Measurements from ENCODE around the gene CRYBB2.
"Not testable (repeated sequence)": the region's sequence is repeated elsewhere in the genome, so short reads cannot be mapped to it uniquely, and the experiment has no call there.

Gene CRYBB2

DNA sequence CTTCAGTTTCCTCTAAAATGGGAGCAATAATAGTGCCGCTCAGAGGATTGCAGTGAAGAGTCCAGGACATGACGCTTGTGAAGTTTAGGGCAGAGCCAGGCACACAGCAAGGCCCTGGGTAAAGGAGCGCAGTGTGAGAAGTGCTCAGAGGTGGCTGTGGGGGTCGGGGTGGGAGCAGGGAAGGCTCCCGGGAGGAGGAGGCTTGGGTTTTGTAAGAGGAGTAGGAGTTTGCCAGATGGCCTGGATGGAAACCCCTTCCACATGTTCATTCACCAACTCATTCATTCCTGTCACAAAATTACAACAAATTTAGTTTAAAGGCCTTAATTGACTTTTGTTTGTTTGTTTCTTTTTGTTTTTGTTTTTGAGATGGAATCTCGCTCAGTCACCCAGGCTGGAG, 17.0 kb downstream of the CRYBB2 start:
- no peak for DNase-seq

DNA sequence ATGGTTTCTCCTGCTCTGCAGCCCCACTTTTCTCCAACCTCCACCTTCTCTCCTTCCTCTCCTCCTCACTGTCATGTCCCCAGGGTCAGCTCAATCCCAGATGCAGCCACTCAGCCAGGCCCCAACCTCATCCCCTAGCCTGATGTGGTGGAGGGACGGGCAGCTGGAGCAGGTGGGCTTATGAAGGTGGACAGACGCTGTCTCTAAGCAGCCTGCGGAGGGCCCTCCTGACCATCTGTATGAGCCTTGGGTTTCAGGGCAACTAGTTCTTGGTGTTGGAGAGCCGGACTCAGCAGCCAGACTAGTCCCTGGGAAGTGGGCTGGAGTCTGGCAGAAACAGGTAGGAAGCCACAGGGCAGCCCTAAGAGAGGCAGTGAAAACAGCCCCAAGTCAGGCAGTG, 18.1 kb downstream of the CRYBB2 start:
- no peak for DNase-seq

DNA sequence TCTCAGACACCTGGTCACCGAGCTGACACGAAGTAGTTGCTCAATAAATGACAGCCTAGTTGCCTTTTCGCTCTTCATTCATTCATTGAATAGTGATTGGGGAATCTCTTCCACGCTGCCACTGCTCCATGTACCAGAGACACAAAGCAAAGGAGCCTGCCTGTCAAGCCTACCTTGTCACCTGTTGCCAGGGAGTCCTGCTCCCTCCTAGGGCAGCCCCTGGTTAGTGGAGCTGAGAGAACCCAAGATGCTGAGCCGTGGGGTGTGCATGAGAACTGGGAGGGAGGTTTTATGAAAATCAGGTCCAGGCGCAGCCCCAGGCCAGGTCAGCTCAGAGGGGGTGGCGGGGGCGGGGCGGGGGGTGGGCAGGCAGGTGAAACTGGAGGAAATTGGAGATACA, 18.6 kb downstream of the CRYBB2 start:
- DNase-seq: not testable (repeated sequence)

DNA sequence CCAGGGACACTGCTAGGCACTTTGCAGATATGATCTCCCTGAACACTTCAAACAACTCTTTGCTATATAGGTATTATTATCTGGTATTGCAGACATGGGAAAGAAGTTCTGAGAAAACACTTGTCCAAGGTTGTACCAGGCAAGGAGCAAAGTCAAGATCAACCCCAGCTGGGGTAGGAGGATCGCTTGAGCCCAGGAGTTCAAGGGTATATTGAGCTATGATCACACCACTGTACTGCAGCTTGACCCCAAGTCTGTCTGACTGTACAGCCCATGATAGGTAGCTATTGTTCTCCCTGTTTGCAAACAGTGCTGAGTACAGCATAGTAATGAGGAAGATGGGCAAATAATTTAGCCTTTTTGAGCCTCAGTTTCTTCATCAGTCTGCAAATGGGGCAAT, 35.7 kb downstream of the CRYBB2 start:
- DNase-seq: not testable (repeated sequence)

DNA sequence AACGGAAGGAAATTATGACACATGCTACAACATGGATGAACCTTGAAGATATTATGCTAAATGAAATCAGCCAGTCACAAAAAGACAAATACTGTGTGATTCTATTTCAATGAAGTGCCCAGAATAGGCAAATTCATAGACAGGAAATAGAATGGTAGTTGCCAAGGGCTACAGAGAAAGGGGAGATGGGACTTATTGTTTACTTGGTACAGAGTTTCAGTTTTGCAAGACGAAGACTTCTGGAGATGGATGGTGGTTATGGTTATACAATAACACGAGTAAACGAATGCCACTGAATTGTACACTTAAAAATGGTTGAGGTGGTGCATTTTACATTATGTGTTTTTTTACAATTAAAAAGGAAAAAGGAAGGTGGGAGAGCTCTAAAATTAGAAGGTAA, 48.1 kb downstream of the CRYBB2 start:
- DNase-seq: not testable (repeated sequence)

DNA sequence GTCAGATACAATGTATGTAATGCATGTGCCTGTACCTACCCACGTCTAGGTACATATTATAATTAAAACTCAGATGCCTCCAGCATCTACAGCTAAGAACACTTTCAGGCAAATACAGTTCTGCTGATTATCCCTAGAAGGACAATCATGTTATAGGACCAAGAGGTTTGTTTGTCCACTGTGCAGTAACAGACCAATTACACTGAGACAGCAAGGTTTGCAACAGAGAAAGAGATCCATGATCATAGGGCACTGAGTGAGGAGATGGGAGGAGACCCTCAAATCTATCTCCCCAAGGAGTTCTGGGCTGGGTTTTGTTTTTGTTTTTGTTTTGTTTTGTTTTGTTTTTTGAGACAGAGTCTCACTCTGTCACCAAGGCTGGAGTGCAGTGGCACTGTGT, 49.5 kb downstream of the CRYBB2 start:
- DNase-seq: not testable (repeated sequence)

DNA sequence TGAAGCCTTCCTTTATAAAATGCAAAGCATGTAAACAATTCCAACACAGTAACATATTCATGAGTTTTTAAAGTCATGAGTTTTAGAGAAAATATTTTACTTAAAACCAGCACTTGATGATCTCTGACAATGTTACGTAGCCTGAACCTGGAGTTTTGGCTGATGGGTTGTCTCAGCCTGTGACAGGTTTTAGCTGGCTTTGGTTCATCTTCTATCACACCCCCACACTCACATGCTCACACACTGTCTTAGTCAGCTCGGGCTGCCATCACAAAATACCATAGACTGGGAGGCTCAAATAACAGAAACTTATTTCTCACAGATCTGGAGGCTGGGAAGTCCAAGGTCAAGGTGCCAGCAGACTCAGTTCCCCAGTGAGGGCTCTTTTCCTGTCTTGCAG, 50.6 kb downstream of the CRYBB2 start:
- DNase-seq: not testable (repeated sequence)

DNA sequence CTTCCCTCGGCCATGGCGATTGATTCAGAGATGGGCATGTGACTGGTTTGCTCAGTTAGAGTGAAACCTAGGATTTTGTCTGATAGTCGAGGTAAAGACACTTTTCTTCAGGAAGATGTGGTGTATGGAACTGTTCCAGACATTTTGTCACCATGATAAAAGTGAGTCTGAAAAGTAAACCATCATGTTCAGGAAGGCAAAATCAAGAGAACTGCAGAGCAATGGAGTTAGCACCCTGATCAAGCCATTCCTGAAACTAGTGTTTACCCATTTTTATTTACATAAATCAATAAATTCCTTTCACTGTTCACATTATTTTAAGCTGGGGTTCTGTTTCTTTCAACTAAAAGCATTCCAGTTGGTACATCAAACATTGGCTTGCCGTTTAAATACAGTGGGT, 53.8 kb downstream of the CRYBB2 start:
- not testable (repeated sequence) for DNase-seq

DNA sequence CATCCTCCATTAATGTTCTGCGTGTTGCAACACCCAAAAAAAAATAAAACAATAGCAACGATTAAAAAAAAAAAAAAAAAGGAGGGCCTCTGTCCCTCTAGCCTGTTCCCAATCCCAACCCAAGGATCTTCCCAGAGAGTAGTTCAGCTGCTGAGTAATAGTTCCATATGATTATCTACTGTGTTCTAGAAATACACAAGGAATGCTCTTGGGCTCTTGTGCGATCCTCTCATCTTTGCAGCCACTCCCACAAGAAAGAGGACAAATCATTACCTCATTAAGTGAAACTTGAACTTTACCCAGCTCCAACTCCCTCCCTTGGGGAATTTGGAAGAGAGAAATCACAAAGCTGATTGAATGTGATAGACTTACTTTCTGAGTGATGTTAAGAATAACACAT, 54.5 kb downstream of the CRYBB2 start:
- DNase-seq: not testable (repeated sequence)

DNA sequence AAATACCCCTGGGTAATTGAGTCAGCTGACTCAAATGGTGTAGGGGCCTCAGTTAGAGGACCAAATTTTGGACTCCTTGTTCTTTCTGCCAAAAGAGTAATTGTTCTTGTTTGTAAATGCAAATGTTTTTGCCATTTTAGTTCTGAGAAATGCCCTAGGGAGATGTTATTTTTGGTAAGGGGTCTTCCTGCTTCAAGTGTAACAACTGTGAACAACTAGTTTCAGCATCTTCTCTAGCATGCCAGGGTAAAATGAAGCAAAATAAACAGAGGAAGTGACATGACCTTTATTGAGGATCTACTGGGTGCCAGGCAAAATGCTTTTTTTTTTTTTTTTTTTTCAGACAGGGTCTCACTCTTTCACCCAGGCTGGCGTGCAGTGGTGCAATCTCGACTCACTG, 60.7 kb downstream of the CRYBB2 start:
- DNase-seq: not testable (repeated sequence)
